Neural cell (in vitro differentiated cells): ENCODE data around the gene FOXP4. TPM values are rescaled to one million over a fixed set of nuclear protein-coding genes. Genes with fewer than 3 reads are reported as not detected.

Experiments used
- H2AFZ ChIP-seq: fragments of 200-600, 300-800 bp; sonication (generic), shearing (Covaris generic); 2 replicates; pipeline ENCODE4 v1.6.0; 2014; ENCODE audit warnings: low read depth, mild to moderate bottlenecking, antibody characterized with exemption, low read length, moderate library complexity
- H3F3A ChIP-seq: fragments of 200-600 bp; shearing (Covaris generic); 2 replicates; pipeline ENCODE4 v1.6.1; 2016; ENCODE audit warnings: mild to moderate bottlenecking, moderate library complexity, mixed read lengths, antibody characterized with exemption, low read length; ENCODE audit not compliant: insufficient read depth, poor library complexity, severe bottlenecking
- H3K27ac ChIP-seq: fragments of 200-600, 300-800 bp; sonication (generic), shearing (Covaris generic); 2 replicates; pipeline ENCODE4 v1.5.1; 2014; ENCODE audit warnings: mild to moderate bottlenecking, low read length, moderate library complexity
- H3K27me3 ChIP-seq: fragments of 300-800, 200-600 bp; sonication (generic), shearing (Covaris generic); 2 replicates; pipeline ENCODE4 v1.6.0; 2014; ENCODE audit warnings: mild to moderate bottlenecking, low read depth, low read length, moderate library complexity; ENCODE audit not compliant: insufficient read depth
- H3K36me3 ChIP-seq: fragments of 300-800, 200-600 bp; sonication (generic), shearing (Covaris generic); 2 replicates; pipeline ENCODE4 v1.5.1; 2014; ENCODE audit warnings: mild to moderate bottlenecking, antibody characterized with exemption, low read length, moderate library complexity; ENCODE audit not compliant: insufficient read depth
- H3K4me2 ChIP-seq: fragments of 300-800, 200-600 bp; sonication (generic), shearing (Covaris generic); 2 replicates; pipeline ENCODE4 v1.6.0; 2014; ENCODE audit warnings: mild to moderate bottlenecking, low read length
- H3K4me3 ChIP-seq: fragments of 300-800, 200-600 bp; sonication (generic), shearing (Covaris generic); 2 replicates; pipeline ENCODE4 v1.5.1; 2014; ENCODE audit warnings: mild to moderate bottlenecking, low read length, moderate library complexity
- H3K79me2 ChIP-seq: fragments of 200-600 bp; shearing (Covaris generic); replicated peaks from 2 replicates; pipeline ENCODE4 v1.6.0; 2014; ENCODE audit warnings: mild to moderate bottlenecking, low read length, moderate library complexity; ENCODE audit not compliant: insufficient read depth
- H3K9ac ChIP-seq: fragments of 300-800, 200-600 bp; sonication (generic), shearing (Covaris generic); 2 replicates; pipeline ENCODE4 v1.6.1; 2016; ENCODE audit warnings: mild to moderate bottlenecking, low read length, mixed read lengths
- H3K9me2 ChIP-seq: fragments of 200-600 bp; shearing (Covaris generic); 2 replicates; pipeline ENCODE4 v1.6.1; 2016; ENCODE audit warnings: mild to moderate bottlenecking, low read length, mixed read lengths; ENCODE audit not compliant: insufficient read depth
- H3K9me3 ChIP-seq: fragments of 200-600, 300-800 bp; sonication (generic), shearing (Covaris generic); 2 replicates; pipeline ENCODE4 v1.6.1; 2016; ENCODE audit warnings: mild to moderate bottlenecking, mixed run types, low read length, moderate library complexity, mixed read lengths
- H4K20me1 ChIP-seq: fragments of 200-600 bp; shearing (Covaris generic); 2 replicates; pipeline ENCODE4 v1.6.1; 2016; ENCODE audit warnings: mild to moderate bottlenecking, mixed run types; ENCODE audit not compliant: insufficient read depth
- CTCF ChIP-seq: fragments of 450-650 bp; IDR thresholded peaks from 2 replicates; pipeline ENCODE4 v1.5.1; 2014; ENCODE audit warnings: antibody characterized with exemption, mild to moderate bottlenecking, moderate library complexity; ENCODE audit not compliant: poor library complexity, severe bottlenecking
- EP300 ChIP-seq: fragments of 450-650 bp; conservative IDR thresholded peaks from 2 replicates; pipeline ENCODE4 v1.6.1; 2014; ENCODE audit warnings: antibody characterized with exemption, mild to moderate bottlenecking, moderate library complexity; ENCODE audit not compliant: poor library complexity, severe bottlenecking
- EZH2 ChIP-seq: fragments of 200-600, 300-800 bp; shearing (Covaris generic), sonication (generic); IDR thresholded peaks from 2 replicates; pipeline ENCODE4 v1.6.1; 2014; ENCODE audit warnings: antibody characterized with exemption, low read length, borderline replicate concordance, mild to moderate bottlenecking; ENCODE audit not compliant: insufficient read depth, poor library complexity, severe bottlenecking
- MXI1 ChIP-seq: fragments of 450-650 bp; conservative IDR thresholded peaks from 2 replicates; pipeline ENCODE4 v1.6.1; 2014; ENCODE audit warnings: antibody characterized with exemption, mild to moderate bottlenecking; ENCODE audit not compliant: poor library complexity, severe bottlenecking
- POLR2AphosphoS5 ChIP-seq: IDR thresholded peaks from 2 replicates; pipeline ENCODE4 v1.6.1; 2012
- RAD21 ChIP-seq: fragments of 450-650 bp; conservative IDR thresholded peaks from 2 replicates; pipeline ENCODE4 v1.6.1; 2014; ENCODE audit warnings: antibody characterized with exemption, mild to moderate bottlenecking, moderate library complexity
- REST ChIP-seq: IDR thresholded peaks from 2 replicates; pipeline ENCODE4 v1.6.1; 2012; ENCODE audit warnings: borderline replicate concordance
- SMC3 ChIP-seq: fragments of 450-650 bp; conservative IDR thresholded peaks from 2 replicates; pipeline ENCODE4 v1.6.1; 2014; ENCODE audit warnings: antibody characterized with exemption, mild to moderate bottlenecking, moderate library complexity; ENCODE audit not compliant: poor library complexity
- TAF1 ChIP-seq: IDR thresholded peaks from 2 replicates; pipeline ENCODE4 v1.6.1; 2012; ENCODE audit warnings: low read depth
- polyA plus RNA-seq: library from polyadenylated mRNA; depleted of rRNA; stranded (reverse); fragments of >200 nt; gene quantifications from 2 replicates; pipeline ENCODE4 v1.2.3, GENCODE V29; 2014

Gene FOXP4
- polyA plus RNA-seq, 1 donor from 2014 or later, result 7.1 TPM

- no peak overlapping the region for H3K4me3 ChIP-seq
- H3F3A ChIP-seq, result no peaks in the 10 kb centered on the region
- no peak overlapping the region for H3K9ac ChIP-seq
- H3K27me3 ChIP-seq, result no peaks in the 10 kb centered on the region
- H4K20me1 ChIP-seq, result no peaks in the 10 kb centered on the region
- peaks cover 3% of the 10 kb centered on the region for H3K36me3 ChIP-seq
- no peaks in the 10 kb centered on the region for H3K9me2 ChIP-seq
- no peak overlapping the region for H2AFZ ChIP-seq
- H3K9me3 ChIP-seq, result no peaks in the 10 kb centered on the region
- TF ChIP-seq POLR2AphosphoS5 (no peak), EZH2 (no peak), TAF1 (no peak), REST (no peak), RAD21 (no peak), MXI1 (no peak), SMC3 (no peak), CTCF (no peak), EP300 (no peak)
- no peaks in the 10 kb centered on the region for H3K79me2 ChIP-seq
- H3K27ac ChIP-seq, result no peak overlapping the region
- H3K4me2 ChIP-seq, result no peak overlapping the region
Measured at GRCh38 chr6:41589636-41590622, 43.7 kb downstream of the FOXP4 start.

GRCh38 chr6:41591122-41591521 is 44.9 kb downstream of the FOXP4 start:
- no peaks in the 10 kb centered on the region for H3K79me2 ChIP-seq
- H3K4me2 ChIP-seq, result no peak overlapping the region
- H3K27me3 ChIP-seq, result no peaks in the 10 kb centered on the region
- no peaks in the 10 kb centered on the region for H4K20me1 ChIP-seq
- TF ChIP-seq TAF1, result no peak
- no peak for TF ChIP-seq POLR2AphosphoS5
- no peak overlapping the region for H3K4me3 ChIP-seq
- H3K27ac ChIP-seq, result peak overlapping the region; percentile 5
- H3K9ac ChIP-seq, result no peak overlapping the region
- no peak overlapping the region for H2AFZ ChIP-seq
- H3K9me2 ChIP-seq, result no peaks in the 10 kb centered on the region
- no peaks in the 10 kb centered on the region for H3K9me3 ChIP-seq
- H3K36me3 ChIP-seq, result peaks cover 3% of the 10 kb centered on the region
- H3F3A ChIP-seq, result no peaks in the 10 kb centered on the region
